CD4-positive, alpha-beta T cell treated with Interleukin-17A for 1 hour (primary cell): ENCODE results near the gene IPO4.

Experiments used
- DNase-seq: peaks from one replicate; pipeline ENCODE4 v3.0.0-alpha.2; 2020

IPO4 gene

DNA sequence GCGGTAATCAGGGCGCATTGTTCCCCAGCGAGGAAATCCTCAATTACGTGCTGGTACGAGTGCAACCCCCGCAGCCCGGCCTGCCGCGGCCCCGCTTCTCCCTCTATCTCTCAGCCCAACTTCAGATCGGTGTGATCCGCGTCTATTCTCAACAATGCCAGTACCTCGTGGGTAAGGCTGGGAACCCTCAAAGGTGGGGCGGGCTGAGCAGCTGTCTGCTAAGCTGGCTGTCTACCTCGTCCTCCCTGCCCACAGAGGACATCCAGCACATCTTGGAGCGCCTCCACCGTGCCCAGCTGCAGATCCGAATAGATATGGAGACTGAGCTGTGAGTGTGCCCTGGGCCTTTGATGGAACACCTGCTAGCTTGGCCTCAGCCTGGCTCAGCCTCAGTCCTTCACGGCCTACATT is 15.7 kb downstream of the IPO4 start:
- DNase-seq = no peak

DNA sequence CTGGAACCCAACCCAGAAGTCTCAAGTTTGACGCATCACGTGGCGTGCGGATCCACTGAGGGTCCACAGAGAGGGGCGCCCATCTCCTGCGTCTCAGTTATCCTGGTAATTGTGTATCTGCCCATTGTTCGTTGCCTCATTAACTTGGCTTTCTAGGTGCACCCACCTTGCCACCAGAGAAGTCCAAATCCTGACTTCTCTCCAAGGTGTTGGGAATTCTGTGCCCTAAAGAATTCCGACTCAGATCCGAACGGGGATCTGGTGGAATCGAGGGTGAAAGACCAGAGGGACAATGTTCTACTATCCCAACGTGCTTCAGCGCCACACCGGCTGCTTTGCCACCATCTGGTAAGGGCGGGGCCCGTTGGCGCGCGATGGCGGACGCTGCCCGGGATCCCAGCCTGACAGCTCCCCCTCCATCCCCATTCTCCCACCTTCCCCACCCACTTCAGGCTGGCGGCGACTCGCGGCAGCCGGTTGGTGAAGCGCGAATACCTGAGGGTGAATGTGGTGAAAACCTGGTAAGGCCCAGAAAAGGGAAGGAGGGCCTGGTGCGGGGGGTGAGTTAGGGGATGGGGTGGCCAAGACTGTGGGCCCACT is 16.3 kb downstream of the IPO4 start:
- no peak for DNase-seq

DNA sequence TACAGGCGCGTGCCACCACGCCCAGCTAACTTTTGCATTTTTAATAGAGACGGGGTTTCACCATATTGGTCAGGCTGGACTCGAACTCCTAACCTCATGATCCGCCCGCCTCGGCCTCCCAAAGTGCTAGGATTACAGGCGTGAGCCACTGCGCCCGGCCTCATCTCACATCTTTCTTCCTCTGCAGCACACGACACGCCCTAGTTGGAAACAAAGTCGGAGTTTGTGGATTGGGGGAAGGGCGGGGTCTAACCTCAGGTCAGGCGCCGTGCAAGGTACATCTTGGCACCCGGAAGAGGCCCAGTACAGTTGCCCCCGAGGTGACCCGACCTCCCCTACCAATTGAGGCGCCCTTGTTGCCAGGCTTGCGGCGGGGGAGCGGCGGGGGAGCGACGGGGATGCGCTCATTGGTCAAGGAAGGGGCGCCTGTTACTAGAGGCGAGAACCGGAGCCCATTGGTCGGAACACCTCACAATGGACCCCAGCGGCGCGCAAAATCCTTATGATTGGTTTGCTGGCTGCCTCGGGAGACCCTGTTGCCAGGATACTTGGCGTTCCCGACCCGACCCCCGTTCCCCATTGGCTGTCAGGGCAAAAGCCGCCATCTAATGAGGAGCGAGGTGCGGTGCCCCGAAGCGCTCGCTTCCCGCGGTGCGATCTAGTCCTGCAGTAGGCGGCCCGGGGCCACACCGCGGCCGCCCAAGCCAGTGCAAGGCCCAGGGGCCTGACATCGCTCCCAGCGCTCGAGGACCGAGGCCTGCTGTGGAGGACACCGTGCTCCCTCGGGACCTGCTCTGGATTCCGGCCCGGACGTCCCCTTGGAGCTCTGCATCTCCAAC is 17.0 kb downstream of the IPO4 start, which contains the start of gene REC8:
TSS of gene REC8 (plus strand) at position 659 of the 839 bp plus-strand sequence. CDS start 473 bp downstream, outside the sequence.
- peak; percentile 74 for DNase-seq

GRCh38 chr14:24167469-24168114 is 21.0 kb downstream of the IPO4 start:
- DNase-seq = no peak

DNA sequence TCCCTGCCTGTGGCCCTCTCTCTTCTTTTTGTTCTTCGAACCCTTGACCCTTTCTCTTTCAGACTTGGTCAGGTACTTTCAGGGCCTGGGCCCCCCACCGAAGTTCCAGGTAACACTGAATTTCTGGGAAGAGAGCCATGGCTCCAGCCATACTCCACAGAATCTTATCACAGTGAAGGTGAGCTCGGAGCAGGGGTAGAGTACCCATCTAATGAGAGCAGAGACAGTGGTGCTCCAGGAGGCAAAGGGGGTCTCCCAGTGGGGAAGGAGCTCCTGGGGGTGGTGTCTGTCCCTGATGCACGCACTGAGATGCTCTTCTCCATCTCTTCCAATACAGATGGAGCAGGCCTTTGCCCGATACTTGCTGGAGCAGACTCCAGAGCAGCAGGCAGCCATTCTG is 22.8 kb downstream of the IPO4 start:
- DNase-seq = no peak

DNA sequence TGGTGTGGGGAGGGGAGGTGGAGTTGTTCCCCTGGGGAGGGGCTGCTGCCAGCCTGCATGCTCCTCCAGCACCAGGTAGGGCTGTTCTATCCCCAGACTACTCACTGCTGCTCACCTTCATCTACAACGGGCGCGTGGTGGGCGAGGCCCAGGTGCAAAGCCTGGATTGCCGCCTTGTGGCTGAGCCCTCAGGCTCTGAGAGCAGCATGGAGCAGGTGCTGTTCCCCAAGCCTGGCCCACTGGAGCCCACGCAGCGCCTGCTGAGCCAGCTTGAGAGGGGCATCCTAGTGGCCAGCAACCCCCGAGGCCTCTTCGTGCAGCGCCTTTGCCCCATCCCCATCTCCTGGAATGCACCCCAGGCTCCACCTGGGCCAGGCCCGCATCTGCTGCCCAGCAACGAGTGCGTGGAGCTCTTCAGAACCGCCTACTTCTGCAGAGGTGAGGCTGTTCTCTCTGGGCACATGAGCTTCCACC is 24.1 kb downstream of the IPO4 start:
- DNase-seq = no peak

DNA sequence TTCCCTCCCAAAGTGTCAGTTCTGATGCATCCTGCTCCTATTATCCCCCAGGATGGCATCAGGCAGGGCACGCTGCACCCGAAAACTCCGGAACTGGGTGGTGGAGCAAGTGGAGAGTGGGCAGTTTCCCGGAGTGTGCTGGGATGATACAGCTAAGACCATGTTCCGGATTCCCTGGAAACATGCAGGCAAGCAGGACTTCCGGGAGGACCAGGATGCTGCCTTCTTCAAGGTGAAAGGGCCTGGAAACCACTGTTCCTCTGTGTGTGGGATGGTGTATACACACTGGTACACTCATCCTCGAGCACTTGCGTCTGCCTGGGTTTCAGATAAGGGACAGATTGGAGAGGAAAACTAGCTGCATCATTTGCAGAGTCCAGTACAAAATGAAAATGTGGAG is 26.5 kb downstream of the IPO4 start:
- DNase-seq = no peak

DNA sequence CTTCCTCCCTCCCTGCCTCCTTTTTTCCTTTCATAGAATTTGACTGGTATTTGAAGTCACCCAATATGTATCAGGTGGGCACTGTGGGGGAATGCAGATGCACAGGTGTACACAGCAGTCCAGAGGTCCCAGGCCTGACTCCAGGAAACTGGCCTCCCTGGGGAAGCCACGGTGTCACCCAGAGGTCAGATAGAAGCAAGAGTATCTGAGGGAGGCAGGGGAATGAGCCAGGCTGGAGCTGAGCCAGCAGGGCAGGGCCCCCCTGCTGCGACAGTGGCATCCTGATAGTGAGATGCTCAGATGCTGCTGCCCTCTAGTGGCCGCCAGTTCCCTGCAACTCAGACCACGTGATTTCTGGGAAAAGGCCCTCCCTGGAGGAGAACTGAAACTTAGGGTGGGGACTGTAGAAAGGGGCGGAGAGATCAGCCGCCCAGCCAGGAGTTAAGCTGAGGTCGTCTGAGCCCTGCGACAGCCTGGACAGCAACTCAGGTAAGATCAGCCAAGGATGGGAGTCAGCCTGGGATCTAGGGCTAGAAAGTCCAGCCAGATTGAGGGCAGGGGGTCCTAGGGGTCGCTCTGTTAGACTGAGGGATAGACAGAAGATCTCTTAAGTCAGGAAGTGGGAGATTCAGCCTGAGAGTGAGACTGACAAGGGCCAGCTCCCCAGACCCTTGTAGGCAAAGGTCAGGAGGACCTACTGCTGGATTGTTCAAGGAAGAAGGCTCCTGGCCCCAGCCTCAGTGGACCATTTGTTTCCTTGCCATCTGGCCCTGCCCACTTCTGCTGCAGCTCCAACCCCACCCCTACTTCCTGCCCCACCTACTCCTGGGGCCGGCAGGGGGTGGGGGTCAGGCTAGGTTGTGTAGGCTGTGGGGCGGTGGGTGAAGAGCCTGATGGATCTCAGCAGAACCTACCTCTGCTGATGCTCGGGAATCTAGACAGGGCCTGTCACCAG is 27.5 kb downstream of the IPO4 start, which contains the start of gene IRF9:
TSS of gene IRF9 (plus strand) at position 416 of the 955 bp plus-strand sequence. CDS start 880 bp downstream, outside the sequence.
- peak; percentile 98 for DNase-seq

GRCh38 chr14:24160499-24160849 is 28.1 kb downstream of the IPO4 start:
- no peak for DNase-seq

DNA sequence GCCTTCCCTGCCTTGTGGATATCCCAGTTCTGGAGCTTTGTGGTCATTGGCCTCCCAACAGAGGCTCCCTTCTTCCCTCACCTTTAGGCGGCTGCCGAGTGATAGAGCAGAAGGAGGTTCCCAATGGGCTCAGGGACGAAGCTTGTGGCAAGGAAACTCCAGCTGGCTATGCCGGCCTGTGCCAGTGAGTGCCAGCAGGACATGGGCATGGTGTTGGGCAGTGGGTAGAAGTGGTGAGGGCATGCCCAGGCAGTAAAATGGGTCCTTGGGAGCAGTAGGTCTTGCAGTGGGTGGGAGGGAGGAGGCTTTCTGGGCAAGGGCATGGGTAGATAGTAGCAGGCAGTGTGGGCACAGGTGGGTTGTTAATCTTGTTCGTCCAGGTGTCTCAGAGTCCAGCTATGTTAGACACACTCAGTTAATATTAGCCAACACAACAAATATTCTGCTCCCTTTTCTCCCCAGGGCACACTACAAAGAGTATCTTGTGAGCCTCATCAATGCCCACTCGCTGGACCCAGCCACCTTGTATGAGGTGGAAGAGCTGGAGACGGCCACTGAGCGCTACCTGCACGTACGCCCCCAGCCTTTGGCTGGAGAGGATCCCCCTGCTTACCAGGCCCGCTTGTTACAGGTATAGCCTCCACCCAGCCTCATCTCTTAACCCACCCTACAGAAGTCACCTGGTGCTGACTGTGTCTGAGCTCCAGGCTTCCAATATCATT is 28.7 kb downstream of the IPO4 start:
- no peak for DNase-seq

GRCh38 chr14:24157331-24157730 is 31.3 kb downstream of the IPO4 start:
- DNase-seq = no peak

GRCh38 chr14:24156840-24157239 is 31.8 kb downstream of the IPO4 start:
- no peak for DNase-seq

GRCh38 chr14:24155100-24155499 is 33.5 kb downstream of the IPO4 start:
- DNase-seq = no peak

GRCh38 chr14:24151404-24152080 is 37.1 kb downstream of the IPO4 start:
- DNase-seq = no peak

- no peak for DNase-seq
Measured at GRCh38 chr14:24150993-24151392, 37.6 kb downstream of the IPO4 start.

DNA sequence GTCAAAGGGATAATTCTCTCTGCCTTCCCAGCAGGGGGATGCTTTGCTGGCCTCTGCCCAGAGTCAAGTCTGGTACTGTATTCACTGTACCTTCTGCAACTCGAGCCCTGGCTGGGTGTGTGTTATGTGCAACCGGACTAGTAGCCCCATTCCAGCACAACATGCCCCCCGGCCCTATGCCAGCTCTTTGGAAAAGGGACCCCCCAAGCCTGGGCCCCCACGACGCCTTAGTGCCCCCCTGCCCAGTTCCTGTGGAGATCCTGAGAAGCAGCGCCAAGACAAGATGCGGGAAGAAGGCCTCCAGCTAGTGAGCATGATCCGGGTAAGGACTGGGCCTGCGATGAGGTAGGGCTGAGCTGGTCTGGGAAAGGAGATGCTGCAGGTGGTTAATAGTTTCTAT is 38.0 kb downstream of the IPO4 start:
- DNase-seq = no peak

GRCh38 chr14:24150061-24150460 is 38.6 kb downstream of the IPO4 start:
- no peak for DNase-seq

DNA sequence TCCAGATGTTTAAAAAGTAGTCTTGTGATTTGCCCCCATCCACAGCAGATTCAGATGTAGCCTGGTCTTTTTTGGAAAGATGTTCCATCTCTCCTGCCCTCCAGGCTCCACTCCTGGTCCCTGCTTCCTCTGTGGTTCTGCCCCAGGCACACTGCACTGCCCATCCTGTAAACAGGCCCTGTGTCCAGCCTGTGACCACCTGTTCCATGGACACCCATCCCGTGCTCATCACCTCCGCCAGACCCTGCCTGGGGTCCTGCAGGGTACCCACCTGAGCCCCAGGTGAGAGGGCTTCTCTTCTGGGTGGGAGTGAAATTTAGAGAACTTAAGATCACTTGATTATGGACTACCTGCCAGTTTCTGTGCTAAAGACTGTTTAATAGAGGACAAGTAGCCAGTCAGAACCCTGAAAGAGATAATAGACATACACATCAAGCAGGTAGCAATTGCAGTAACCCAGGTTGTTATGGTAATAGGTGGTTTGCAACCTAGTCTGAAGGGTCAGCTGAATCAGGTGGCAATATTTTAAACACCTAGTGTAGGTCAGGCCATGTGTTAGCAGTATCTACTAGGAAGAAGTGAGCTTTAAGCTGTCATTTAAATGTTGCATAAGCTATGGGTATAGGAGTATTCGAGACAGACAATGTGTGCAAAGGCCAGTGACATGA is 39.2 kb downstream of the IPO4 start:
- DNase-seq = no peak

DNA sequence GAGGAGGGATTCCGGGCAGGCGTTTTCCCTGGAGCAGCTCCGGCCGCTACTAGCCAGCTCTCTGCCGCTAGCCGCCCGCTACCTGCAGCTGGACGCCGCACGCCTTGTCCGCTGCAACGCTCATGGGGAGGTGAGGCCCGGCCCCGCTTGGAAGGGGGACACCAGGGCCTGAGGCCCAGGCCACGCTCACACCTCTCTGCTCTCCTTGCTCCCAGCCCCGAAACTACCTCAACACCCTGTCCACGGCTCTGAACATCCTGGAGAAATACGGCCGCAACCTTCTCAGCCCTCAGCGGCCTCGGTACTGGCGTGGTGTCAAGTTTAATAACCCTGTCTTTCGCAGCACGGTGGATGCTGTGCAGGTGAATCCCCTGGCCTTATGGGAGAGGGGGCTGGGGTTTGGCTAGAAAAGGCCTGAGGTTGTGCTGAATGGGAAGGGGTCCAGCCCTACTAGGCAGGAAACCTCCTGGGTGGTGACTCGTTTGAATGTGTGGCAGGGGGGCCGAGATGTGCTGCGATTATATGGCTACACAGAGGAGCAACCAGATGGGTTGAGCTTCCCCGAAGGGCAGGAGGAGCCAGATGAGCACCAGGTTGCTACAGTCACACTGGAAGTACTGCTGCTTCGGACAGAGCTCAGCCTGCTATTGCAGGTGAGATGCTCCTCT is 40.7 kb downstream of the IPO4 start:
- DNase-seq = no peak
